Measurements from ENCODE around the gene INTS15.
A peak's percentile ranks its signal among the peaks of the same experiment; 100 is the strongest.
"Not testable (repeated sequence)": the region's sequence is repeated elsewhere in the genome, so short reads cannot be mapped to it uniquely, and the experiment has no call there.

Gene INTS15

DNA sequence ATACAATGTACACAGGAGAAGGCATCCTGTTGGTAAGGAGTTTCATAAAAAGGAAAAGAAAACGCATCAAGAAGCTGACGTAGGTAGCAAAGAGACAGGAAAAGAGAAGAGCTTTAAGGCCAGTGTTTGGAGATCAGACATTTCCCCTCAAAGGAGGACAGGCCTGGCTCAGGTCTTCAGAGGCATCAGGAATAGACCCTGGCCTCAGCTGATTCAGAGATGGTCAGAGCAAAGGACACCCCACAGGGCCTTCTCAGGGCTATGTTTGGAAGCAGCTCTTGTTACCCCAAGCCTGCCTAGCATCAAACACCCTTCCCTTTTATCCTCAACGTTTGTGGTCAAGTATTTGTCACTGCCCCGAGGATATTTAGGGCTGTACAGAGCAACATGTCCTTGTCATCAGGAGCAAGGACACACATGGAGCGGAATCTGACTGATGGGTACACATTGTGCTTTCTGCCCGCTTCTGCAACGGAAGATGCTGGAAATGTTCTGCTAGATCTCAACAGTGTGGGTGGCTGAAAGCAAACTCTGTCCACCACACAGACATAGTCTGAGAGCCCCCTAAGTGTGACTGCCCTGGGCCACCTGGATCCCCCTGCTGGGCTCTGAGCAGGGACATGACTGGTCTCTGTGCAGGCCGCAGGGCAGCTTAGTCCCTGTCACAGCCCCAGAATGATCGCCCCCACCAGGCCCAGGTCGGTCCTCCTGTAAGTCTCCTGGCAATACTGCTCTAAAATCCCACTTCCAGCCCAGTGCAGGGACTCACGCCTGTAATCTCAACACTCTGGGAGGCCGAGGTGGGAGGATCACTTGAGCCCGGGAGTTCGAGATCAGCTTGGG lies 13.6 kb upstream of the INTS15 start:
- DNase-seq (ENCODE audit: low spot score), result no peak

DNA sequence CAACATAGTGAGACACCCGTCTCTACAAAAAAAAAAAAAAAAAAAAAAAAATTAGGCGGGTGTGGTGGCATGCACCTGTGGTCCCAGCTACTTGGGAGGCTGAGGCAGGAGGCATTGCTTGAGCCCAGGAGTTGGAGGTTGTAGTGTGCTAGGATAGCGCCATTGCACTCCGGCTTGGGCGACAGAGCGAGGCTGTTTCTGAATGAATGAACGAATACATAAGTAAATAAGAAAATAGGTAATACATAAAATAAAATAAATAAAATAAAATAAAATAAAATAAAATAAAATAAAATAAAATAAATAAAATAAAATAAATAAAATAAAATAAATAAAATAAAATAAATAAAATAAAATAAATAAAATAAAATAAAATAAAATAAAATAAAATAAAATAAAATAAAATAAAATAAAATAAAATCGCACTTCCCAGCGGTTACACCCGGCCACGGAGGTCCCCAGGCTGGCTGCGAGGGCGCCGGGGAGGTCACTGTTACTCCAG lies 12.9 kb upstream of the INTS15 start:
- in situ Hi-C loops (cut with MboI; ENCODE audit: low pct_unique_long_range_greater_than_20kb, low sequenced_read_pairs, unreplicated experiment), result loop anchor here (25.0 kb wide), 1 partner anchor 260 kb away; the partner anchor contains the start of gene CCZ1B
- not testable (repeated sequence) for DNase-seq (ENCODE audit: low spot score)

More for the DNA sequence above, 13.6 kb upstream of the INTS15 start:
- TF ChIP-seq, protein P1, sequence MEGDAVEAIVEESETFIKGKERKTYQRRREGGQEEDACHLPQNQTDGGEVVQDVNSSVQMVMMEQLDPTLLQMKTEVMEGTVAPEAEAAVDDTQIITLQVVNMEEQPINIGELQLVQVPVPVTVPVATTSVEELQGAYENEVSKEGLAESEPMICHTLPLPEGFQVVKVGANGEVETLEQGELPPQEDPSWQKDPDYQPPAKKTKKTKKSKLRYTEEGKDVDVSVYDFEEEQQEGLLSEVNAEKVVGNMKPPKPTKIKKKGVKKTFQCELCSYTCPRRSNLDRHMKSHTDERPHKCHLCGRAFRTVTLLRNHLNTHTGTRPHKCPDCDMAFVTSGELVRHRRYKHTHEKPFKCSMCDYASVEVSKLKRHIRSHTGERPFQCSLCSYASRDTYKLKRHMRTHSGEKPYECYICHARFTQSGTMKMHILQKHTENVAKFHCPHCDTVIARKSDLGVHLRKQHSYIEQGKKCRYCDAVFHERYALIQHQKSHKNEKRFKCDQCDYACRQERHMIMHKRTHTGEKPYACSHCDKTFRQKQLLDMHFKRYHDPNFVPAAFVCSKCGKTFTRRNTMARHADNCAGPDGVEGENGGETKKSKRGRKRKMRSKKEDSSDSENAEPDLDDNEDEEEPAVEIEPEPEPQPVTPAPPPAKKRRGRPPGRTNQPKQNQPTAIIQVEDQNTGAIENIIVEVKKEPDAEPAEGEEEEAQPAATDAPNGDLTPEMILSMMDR (IDR thresholded peaks at IDR 0.05; ENCODE audit: extremely low read depth, insufficient read depth, missing control alignments), result peak; percentile 30
- in situ Hi-C loops (cut with MboI; ENCODE audit: low pct_unique_long_range_greater_than_20kb, low sequenced_read_pairs, unreplicated experiment), result loop anchor here (25.0 kb wide), 1 partner anchor 261 kb away; the partner anchor contains the start of gene CCZ1B

DNA sequence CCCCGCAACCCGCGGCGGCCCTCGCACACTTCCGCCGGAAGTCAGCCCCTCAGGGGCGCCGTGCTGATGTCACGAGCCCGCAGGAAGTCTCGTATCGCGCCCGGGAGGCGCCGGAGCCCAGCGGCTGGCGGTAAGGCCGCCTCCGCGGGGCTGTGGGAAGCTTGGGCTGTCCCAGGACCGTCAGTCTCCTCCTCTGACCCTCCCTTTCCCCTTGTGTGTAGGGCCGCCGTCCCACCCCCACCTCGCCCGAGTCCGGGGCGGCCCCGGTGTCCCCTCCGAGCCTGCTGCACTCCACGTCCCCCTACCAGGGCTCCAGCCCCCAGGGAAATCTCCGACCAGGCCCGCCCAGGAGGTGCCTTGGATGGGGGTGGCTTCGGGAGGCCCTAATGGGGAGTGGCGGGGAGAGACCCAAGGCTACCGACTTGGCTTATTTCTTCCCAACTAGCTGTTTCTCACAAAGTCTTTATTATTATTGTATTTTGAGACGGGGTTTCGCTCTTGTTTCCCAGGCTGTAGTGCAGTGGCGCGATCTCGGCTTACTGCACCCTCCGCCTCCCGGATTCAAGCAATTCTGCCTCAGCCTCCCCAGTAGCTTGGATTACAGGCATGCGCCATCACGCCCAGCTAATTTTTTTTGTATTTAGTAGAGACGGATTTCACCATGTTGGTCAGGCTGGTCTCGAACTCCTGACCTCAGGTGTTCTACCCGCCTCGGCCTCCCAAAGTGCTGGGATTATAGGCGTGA lies 12.3 kb upstream of the INTS15 start, which contains the start of gene ZDHHC4:
Gene ZDHHC4 (plus strand): TSS at position 86 of the 745 bp plus-strand sequence. CDS start 3,108 bp downstream, outside the sequence.
- TF ChIP-seq, protein P1 (IDR thresholded peaks at IDR 0.05; ENCODE audit: extremely low read depth, insufficient read depth, missing control alignments), result no peak
- in situ Hi-C loops (cut with MboI; ENCODE audit: low pct_unique_long_range_greater_than_20kb, low sequenced_read_pairs, unreplicated experiment), result loop anchor here (25.0 kb wide), 1 partner anchor 260 kb away; the partner anchor contains the start of gene CCZ1B

DNA sequence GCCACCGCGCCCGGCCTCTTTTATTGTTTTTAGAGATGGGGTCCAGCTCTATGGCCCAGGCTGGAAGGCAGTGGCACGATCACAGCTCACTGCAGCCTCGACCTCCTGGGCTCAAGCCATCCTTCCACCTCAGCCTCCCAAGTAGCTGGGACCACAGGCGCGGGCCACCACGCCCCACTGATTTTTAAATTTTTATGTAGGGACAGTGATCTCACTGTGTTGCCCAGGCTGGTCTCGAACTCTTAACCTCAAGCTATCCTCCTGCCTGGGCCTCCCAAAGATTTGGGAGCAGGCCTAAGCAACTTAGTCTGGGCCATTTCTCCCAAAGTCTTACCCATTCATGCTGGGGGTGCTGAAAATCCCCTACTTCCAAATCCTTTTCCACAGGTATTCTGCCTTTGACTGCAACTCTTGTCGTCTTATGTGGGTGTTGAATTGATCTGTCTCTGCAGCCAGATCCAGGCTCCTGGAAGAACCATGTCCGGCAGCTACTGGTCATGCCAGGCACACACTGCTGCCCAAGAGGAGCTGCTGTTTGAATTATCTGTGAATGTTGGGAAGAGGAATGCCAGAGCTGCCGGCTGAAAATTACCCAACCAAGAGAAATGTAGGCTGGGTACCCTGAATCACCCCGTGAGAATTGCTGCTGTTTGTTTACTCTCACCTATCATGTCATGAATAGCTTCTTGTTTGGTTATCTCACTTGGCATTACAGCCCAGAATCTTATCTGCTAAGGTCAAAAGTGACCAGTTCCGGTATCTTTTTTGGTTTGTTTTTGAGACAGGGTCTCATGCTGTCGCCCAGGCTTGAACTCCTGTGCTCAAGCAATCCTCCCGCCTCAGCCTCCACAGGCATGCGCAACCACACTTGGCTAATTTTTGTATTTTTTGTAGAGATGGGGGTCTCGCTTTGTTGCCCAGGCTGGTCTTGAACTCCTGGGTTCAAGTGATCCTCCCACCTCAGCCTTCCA lies 11.4 kb upstream of the INTS15 start:
- in situ Hi-C loops (cut with MboI; ENCODE audit: low pct_unique_long_range_greater_than_20kb, low sequenced_read_pairs, unreplicated experiment), result loop anchor here (25.0 kb wide), 1 partner anchor 259 kb away; the partner anchor contains the start of gene CCZ1B
- DNase-seq (ENCODE audit: low spot score), result no peak
- TF ChIP-seq, protein P1 (IDR thresholded peaks at IDR 0.05; ENCODE audit: extremely low read depth, insufficient read depth, missing control alignments), result no peak

More for the DNA sequence above, 12.3 kb upstream of the INTS15 start, which contains the start of gene ZDHHC4:
- DNase-seq (ENCODE audit: low spot score), result peak; percentile 98

DNA sequence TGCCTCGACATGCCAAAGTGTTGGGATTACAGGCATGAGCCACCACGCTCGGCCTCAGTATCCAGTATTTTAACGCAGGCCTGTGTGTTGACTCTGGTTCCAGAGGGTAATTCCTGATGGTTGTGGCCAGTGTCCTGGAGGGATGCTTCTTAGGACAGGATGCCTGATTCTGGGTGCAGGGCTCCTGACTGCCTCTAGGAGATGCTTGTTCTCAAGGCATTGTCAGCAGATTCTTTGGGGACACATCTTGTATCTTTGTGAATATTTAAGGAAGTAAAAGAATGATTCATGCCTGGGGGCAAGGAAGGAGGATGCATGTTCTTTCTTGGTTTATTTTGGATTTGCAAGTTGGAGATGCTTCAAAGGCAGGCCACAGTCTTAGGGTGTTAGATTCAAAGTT lies 10.4 kb upstream of the INTS15 start:
- in situ Hi-C loops (cut with MboI; ENCODE audit: low pct_unique_long_range_greater_than_20kb, low sequenced_read_pairs, unreplicated experiment), result loop anchor here (25.0 kb wide), 1 partner anchor 258 kb away; the partner anchor contains the start of gene CCZ1B
- no peak for DNase-seq (ENCODE audit: low spot score)

DNA sequence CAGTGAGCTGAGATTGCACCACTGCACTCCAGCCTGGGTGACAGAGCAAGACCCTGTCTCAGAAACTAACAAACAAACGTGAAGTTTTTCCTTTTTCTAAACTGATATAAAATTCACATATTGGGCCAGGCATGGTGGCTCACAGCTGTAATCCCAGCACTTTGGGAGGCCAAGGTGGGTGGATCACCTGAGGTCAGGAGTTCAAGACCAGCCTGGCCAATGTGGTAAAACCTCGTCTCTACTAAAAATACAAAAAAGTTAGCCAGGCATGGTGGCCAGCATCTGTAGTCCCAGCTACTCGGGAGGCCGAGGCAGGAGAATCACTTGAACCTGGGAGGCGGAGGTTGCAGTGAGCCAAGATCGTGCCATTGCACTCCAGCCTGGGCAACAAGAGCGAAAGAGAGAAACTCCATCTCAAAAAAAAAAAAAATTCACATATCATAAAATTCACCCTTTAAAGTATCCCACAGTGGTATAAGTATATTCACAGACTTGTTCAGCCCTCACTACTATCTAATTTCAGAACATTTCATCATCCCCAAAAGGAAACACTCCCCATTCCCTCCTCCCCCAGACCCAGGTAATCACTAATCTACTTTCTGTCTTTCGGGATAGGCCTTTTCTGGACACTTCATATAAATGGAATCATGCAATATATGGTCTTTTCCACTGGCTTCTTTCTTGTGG lies 3.9 kb upstream of the INTS15 start:
- not testable (repeated sequence) for DNase-seq (ENCODE audit: low spot score)
- in situ Hi-C loops (cut with MboI; ENCODE audit: low pct_unique_long_range_greater_than_20kb, low sequenced_read_pairs, unreplicated experiment), result loop anchor here (25.0 kb wide), 1 partner anchor 251 kb away; the partner anchor contains the start of gene CCZ1B

More for the DNA sequence above, 10.4 kb upstream of the INTS15 start:
- TF ChIP-seq, protein P1 (IDR thresholded peaks at IDR 0.05; ENCODE audit: extremely low read depth, insufficient read depth, missing control alignments), result no peak
